HepG2 (cell line): ENCODE results near the gene PHF23. TPM values are rescaled to one million over a fixed set of nuclear protein-coding genes. Genes with fewer than 3 reads are reported as not detected.

Experiments
- ATF7-NPFF ChIP-seq: sonication (generic); formaldehyde crosslinking; IDR thresholded peaks from 2 replicates; pipeline ENCODE4 v1.8.1; 2023; ENCODE audit warnings: mild to moderate bottlenecking, low read depth, missing genetic modification reagents, moderate library complexity
- CHD4 ChIP-seq: fragments of 200-600 bp; sonication (generic); IDR thresholded peaks from 2 replicates; pipeline ENCODE4 v1.7.0; 2017; ENCODE audit warnings: mild to moderate bottlenecking, low read length, borderline replicate concordance
- CSRNP2 ChIP-seq: sonication (generic); formaldehyde crosslinking; conservative IDR thresholded peaks from 2 replicates; pipeline ENCODE4 v1.8.0; 2022; ENCODE audit warnings: low read depth, missing genetic modification reagents
- GATA4 ChIP-seq: sonication (generic); IDR thresholded peaks from 2 replicates; pipeline ENCODE4 v1.6.1; 2016; ENCODE audit warnings: antibody characterized with exemption, low read depth, borderline replicate concordance
- HNF1B ChIP-seq: sonication (generic); formaldehyde crosslinking; IDR thresholded peaks from 2 replicates; pipeline ENCODE4 v1.5.1; 2020; ENCODE audit warnings: mild to moderate bottlenecking, moderate library complexity, missing genetic modification reagents
- HNRNPL ChIP-seq: fragments of 200-400 bp; formaldehyde crosslinking; IDR thresholded peaks from 2 replicates; pipeline ENCODE4 v1.6.1; 2017; ENCODE audit warnings: mild to moderate bottlenecking, low read depth, low read length
- IKZF1 ChIP-seq: fragments of 450-650 bp; IDR thresholded peaks from 2 replicates; pipeline ENCODE4 v1.7.1; 2016
- JARID2 ChIP-seq: sonication (generic); formaldehyde crosslinking; IDR thresholded peaks from 2 replicates; pipeline ENCODE4 v1.8.1; 2023; ENCODE audit warnings: missing genetic modification reagents, inconsistent platforms; ENCODE audit not compliant: insufficient replicate concordance
- MTA3 ChIP-seq: sonication (generic); formaldehyde crosslinking; IDR thresholded peaks from 2 replicates; pipeline ENCODE4 v1.4.0; 2020; ENCODE audit warnings: missing genetic modification reagents
- NCOA5 ChIP-seq: sonication (generic); formaldehyde crosslinking; IDR thresholded peaks from 2 replicates; pipeline ENCODE4 v1.4.0; 2020; ENCODE audit warnings: missing genetic modification reagents
- NKX3-1 ChIP-seq: sonication (generic); formaldehyde crosslinking; IDR thresholded peaks from 2 replicates; pipeline ENCODE4 v1.5.0; 2020; ENCODE audit warnings: missing genetic modification reagents
- RNF2 ChIP-seq: fragments of 450-650 bp; conservative IDR thresholded peaks from 2 replicates; pipeline ENCODE4 v1.6.1; 2016; ENCODE audit warnings: low read depth
- TIGD3 ChIP-seq: sonication (generic); formaldehyde crosslinking; IDR thresholded peaks from 2 replicates; pipeline ENCODE4 v1.5.1; 2020; ENCODE audit warnings: mild to moderate bottlenecking, missing genetic modification reagents, borderline replicate concordance
- ZFP36L2 ChIP-seq: sonication (generic); formaldehyde crosslinking; IDR thresholded peaks from 2 replicates; pipeline ENCODE4 v1.4.0; 2020; ENCODE audit warnings: missing genetic modification reagents
- ZNF547 ChIP-seq: sonication (generic); formaldehyde crosslinking; IDR thresholded peaks from 2 replicates; pipeline ENCODE4 v1.5.1; 2020; ENCODE audit warnings: mild to moderate bottlenecking, missing genetic modification reagents
- ZNF784 ChIP-seq: sonication (generic); formaldehyde crosslinking; IDR thresholded peaks from 2 replicates; pipeline ENCODE4 v1.5.1; 2020; ENCODE audit warnings: missing genetic modification reagents, mild to moderate bottlenecking, borderline replicate concordance
- ZNF790 ChIP-seq: sonication (generic); formaldehyde crosslinking; IDR thresholded peaks from 2 replicates; pipeline ENCODE4 v1.8.0; 2022; ENCODE audit warnings: missing genetic modification reagents, mild to moderate bottlenecking, borderline replicate concordance
- polyA plus RNA-seq, 8 experiments: library from polyadenylated mRNA; depleted of rRNA in 3 of 8; stranded (reverse) in 7 of 8; unstranded in 1 of 8; fragments of >200 nt; fragmentation: Illumina TruSeq in 4 of 8; extraction: Trizol in 4 of 8; gene quantifications; 2 replicates each; pipeline versions ENCODE4 v1.2.1 to v1.2.3, GENCODE V29; 2011 to 2016; ENCODE audit warnings: low read depth in 4 of 8, missing spikeins in 1 of 8, mixed read lengths in 1 of 8; ENCODE audit not compliant: insufficient read depth in 1 of 8
- total RNA-seq, 5 experiments: library from RNA; depleted of rRNA; stranded (reverse); fragments of >200 nt; fragmentation: Illumina TruSeq; extraction: Trizol; gene quantifications; 2 replicates each; pipeline ENCODE4 v1.2.3, GENCODE V29; 2016; ENCODE audit warnings: low read depth in 1 of 5
- TF ChIP-seq, protein P1 (sequence below): sonication (generic); formaldehyde crosslinking; IDR thresholded peaks from 2 replicates; pipeline ENCODE4 v1.4.0; 2020; ENCODE audit warnings: mild to moderate bottlenecking, missing genetic modification reagents
- TF ChIP-seq, protein P2 (sequence below): sonication (generic); formaldehyde crosslinking; IDR thresholded peaks from 2 replicates; pipeline ENCODE4 v1.4.0; 2020; ENCODE audit warnings: missing genetic modification reagents
- TF ChIP-seq, protein P3 (sequence below): sonication (generic); formaldehyde crosslinking; IDR thresholded peaks from 2 replicates; pipeline ENCODE4 v1.9.0; 2021; ENCODE audit warnings: missing genetic modification reagents, mild to moderate bottlenecking, borderline replicate concordance

PHF23 gene
- total and polyA plus RNA-seq, 2 of the 13 experiments (the other 11 are each of a cell fraction or from before 2014, with no cell fraction given): 27.6 to 33.2 TPM

- TF ChIP-seq GATA4: peak; percentile 69
- no peak for TF ChIP-seq TIGD3 (CRISPR knock-in tag)
- TF ChIP-seq NCOA5 (CRISPR knock-in tag): no peak
- TF ChIP-seq IKZF1: no peak
- TF ChIP-seq HNF1B (CRISPR knock-in tag): 0 out of 2 replicates have a peak, but pooled peaks have one; percentile 11
- TF ChIP-seq CSRNP2 (CRISPR knock-in tag): no peak
- no peak for TF ChIP-seq NKX3-1 (CRISPR knock-in tag)
- TF ChIP-seq, protein P1, sequence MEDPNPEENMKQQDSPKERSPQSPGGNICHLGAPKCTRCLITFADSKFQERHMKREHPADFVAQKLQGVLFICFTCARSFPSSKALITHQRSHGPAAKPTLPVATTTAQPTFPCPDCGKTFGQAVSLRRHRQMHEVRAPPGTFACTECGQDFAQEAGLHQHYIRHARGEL: no peak
- TF ChIP-seq HNRNPL: peak; percentile 67; the same call in 1 of the 2 replicates
- no peak for TF ChIP-seq ZNF790 (CRISPR knock-in tag)
- peak; percentile 93 for TF ChIP-seq ZNF784 (CRISPR knock-in tag)
- TF ChIP-seq, protein P2, sequence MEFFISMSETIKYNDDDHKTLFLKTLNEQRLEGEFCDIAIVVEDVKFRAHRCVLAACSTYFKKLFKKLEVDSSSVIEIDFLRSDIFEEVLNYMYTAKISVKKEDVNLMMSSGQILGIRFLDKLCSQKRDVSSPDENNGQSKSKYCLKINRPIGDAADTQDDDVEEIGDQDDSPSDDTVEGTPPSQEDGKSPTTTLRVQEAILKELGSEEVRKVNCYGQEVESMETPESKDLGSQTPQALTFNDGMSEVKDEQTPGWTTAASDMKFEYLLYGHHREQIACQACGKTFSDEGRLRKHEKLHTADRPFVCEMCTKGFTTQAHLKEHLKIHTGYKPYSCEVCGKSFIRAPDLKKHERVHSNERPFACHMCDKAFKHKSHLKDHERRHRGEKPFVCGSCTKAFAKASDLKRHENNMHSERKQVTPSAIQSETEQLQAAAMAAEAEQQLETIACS (CRISPR knock-in tag): no peak
- no peak for TF ChIP-seq MTA3 (CRISPR knock-in tag)
- peak; percentile 86; the same call in 1 of the 2 replicates for TF ChIP-seq ZNF547
- TF ChIP-seq ZFP36L2: no peak
- no peak for TF ChIP-seq RNF2
- peak; percentile 76; the same call in 1 of the 2 replicates for TF ChIP-seq ATF7-NPFF (CRISPR knock-in tag)
- TF ChIP-seq CHD4: no peak
- TF ChIP-seq, protein P3, sequence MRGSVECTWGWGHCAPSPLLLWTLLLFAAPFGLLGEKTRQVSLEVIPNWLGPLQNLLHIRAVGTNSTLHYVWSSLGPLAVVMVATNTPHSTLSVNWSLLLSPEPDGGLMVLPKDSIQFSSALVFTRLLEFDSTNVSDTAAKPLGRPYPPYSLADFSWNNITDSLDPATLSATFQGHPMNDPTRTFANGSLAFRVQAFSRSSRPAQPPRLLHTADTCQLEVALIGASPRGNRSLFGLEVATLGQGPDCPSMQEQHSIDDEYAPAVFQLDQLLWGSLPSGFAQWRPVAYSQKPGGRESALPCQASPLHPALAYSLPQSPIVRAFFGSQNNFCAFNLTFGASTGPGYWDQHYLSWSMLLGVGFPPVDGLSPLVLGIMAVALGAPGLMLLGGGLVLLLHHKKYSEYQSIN (CRISPR knock-in tag): no peak
- TF ChIP-seq JARID2 (CRISPR knock-in tag): no peak
Measured at GRCh38 chr17:7219812-7220592, 19.3 kb downstream of the PHF23 start, which contains the start of the genes ACADVL and DLG4 (continued).
